ENCODE results near the gene PRSS27. TPM values are rescaled to one million over a fixed set of nuclear protein-coding genes. Genes with fewer than 3 reads are reported as not detected.

PRSS27 gene
- total RNA-seq, 1 donor from 2014 or later = 1.3 TPM

GRCh38 chr16:2749936-2750335, 29.9 kb upstream of the PRSS27 start:
- TF ChIP-seq CTCF (IDR thresholded peaks at IDR 0.05; ENCODE audit: insufficient read depth, low read length, severe bottlenecking) = no peak
- Histone ChIP-seq H3K36me3 (ENCODE audit: control insufficient read depth, insufficient read depth, low read length) (no peaks in the 10 kb centered on the region), H3K27me3 (ENCODE audit: control insufficient read depth, insufficient read depth, low read length) (no peaks in the 10 kb centered on the region), H3K4me3 (ENCODE audit: low read depth, low read length) (no peak overlapping the region)
- no peak for FAIRE-seq
- no peak for DNase-seq (ENCODE audit: low read depth)

- no peak for DNase-seq (ENCODE audit: low read depth)
- no peak for TF ChIP-seq CTCF (IDR thresholded peaks at IDR 0.05; ENCODE audit: insufficient read depth, low read length, severe bottlenecking)
- no peak overlapping the region for H3K4me3 ChIP-seq (ENCODE audit: low read depth, low read length)
- no peaks in the 10 kb centered on the region for H3K36me3 ChIP-seq (ENCODE audit: control insufficient read depth, insufficient read depth, low read length)
- no peak for FAIRE-seq
- H3K27me3 ChIP-seq (ENCODE audit: control insufficient read depth, insufficient read depth, low read length) = no peaks in the 10 kb centered on the region
Measured at GRCh38 chr16:2749476-2749875, 29.5 kb upstream of the PRSS27 start.

- H3K27me3 ChIP-seq (ENCODE audit: control insufficient read depth, insufficient read depth, low read length) = no peaks in the 10 kb centered on the region
- H3K4me3 ChIP-seq (ENCODE audit: low read depth, low read length) = no peak overlapping the region
- TF ChIP-seq CTCF (IDR thresholded peaks at IDR 0.05; ENCODE audit: insufficient read depth, low read length, severe bottlenecking) = no peak
- H3K36me3 ChIP-seq (ENCODE audit: control insufficient read depth, insufficient read depth, low read length) = no peaks in the 10 kb centered on the region
- no peak for FAIRE-seq
- no peak for DNase-seq (ENCODE audit: low read depth)
Measured at GRCh38 chr16:2748757-2749455, 28.9 kb upstream of the PRSS27 start.

GRCh38 chr16:2745961-2746360, 25.9 kb upstream of the PRSS27 start:
- Histone ChIP-seq H3K4me3 (ENCODE audit: low read depth, low read length) (no peak overlapping the region), H3K27me3 (ENCODE audit: control insufficient read depth, insufficient read depth, low read length) (no peaks in the 10 kb centered on the region), H3K36me3 (ENCODE audit: control insufficient read depth, insufficient read depth, low read length) (no peaks in the 10 kb centered on the region)
- no peak for DNase-seq (ENCODE audit: low read depth)
- FAIRE-seq = no peak
- no peak for TF ChIP-seq CTCF (IDR thresholded peaks at IDR 0.05; ENCODE audit: insufficient read depth, low read length, severe bottlenecking)

- Histone ChIP-seq H3K27me3 (ENCODE audit: control insufficient read depth, insufficient read depth, low read length) (no peaks in the 10 kb centered on the region), H3K4me3 (ENCODE audit: low read depth, low read length) (no peak overlapping the region), H3K36me3 (ENCODE audit: control insufficient read depth, insufficient read depth, low read length) (no peaks in the 10 kb centered on the region)
- DNase-seq (ENCODE audit: low read depth) (no peak), FAIRE-seq (no peak)
- TF ChIP-seq CTCF (IDR thresholded peaks at IDR 0.05; ENCODE audit: insufficient read depth, low read length, severe bottlenecking) = no peak
Measured at GRCh38 chr16:2745116-2745890, 25.3 kb upstream of the PRSS27 start.
